K562 (cell line): Measurements from ENCODE around the gene TFF3. TPM values are rescaled to one million over a fixed set of nuclear protein-coding genes. Genes with fewer than 3 reads are reported as not detected.

Source experiments
- ATAC-seq: fragments of 200-7000 bp; cut with Tn5 transposase; 3 replicates; pipeline ENCODE4 v1.9.1; 2020; ENCODE audit warnings: moderate library complexity
- BruUV-seq: library from RNA; stranded (reverse); fragments of 400-500 nt; replicated peaks from 2 replicates; lab custom pipeline; 2021; lab: Mats Ljungman, UMichigan
- CTCF ChIA-PET: fragments of 300-600 bp; formaldehyde crosslinking; extraction: SDS; loops from one replicate; lab custom pipeline; 2021; ENCODE audit warnings: low intra/inter-chr PET ratio; lab: Yijun Ruan, JAX
- POLR2A ChIA-PET: fragments of 300-600, 350-650 bp; sonication (Branson Sonifier 250); formaldehyde crosslinking; extraction: SDS; loops from one replicate; lab custom pipeline; 2021; ENCODE audit warnings: antibody characterized with exemption, inconsistent platforms; lab: Yijun Ruan, JAX
- DNase-seq, 4 experiments: peaks; one replicate each; pipeline versions ENCODE4 v3.0.0 to v3.0.0-alpha.2; 2011 to 2018; ENCODE audit warnings: low spot score in 3 of 4, mixed read lengths in 3 of 4; ENCODE audit errors: extremely low read depth in 1 of 4
- FAIRE-seq: peaks from 2 replicates; lab custom pipeline; 2011; peaks lifted over from hg19 to GRCh38; lab: Jason Lieb, UNC
- H2AFZ ChIP-seq: 2 replicates; pipeline ENCODE4 v1.6.0; 2011; ENCODE audit warnings: low read depth, low read length, control low read depth, inconsistent platforms
- H3K27ac ChIP-seq: fragments of 200-600 bp; 3 replicates; pipeline ENCODE4 v1.8.0; 2011; ENCODE audit warnings: low read depth, mild to moderate bottlenecking, control low read depth, inconsistent platforms, low read length, moderate library complexity, mixed read lengths; ENCODE audit errors: extremely low read depth
- H3K27me3 ChIP-seq, 2 experiments: fragments of 300-600 bp in 1 of 2; 2 replicates in 1 of 2; 3 replicates in 1 of 2; pipeline versions ENCODE4 v1.6.0 to v1.8.0; 2011; ENCODE audit warnings: inconsistent platforms in 2 of 2, low read length in 2 of 2, mild to moderate bottlenecking in 1 of 2, mixed read lengths in 1 of 2, moderate library complexity in 1 of 2; ENCODE audit not compliant: control insufficient read depth in 2 of 2, insufficient read depth in 2 of 2
- H3K36me3 ChIP-seq: fragments of 300-600 bp; 3 replicates; pipeline ENCODE4 v1.8.0; 2011; ENCODE audit warnings: mild to moderate bottlenecking, low read length, inconsistent platforms; ENCODE audit not compliant: control insufficient read depth, insufficient read depth
- H3K4me1 ChIP-seq, 2 experiments: fragments of 200-600 bp in 1 of 2; replicated peaks in 1 of 2; 2 replicates in 1 of 2; 3 replicates in 1 of 2; pipeline versions ENCODE4 v1.5.1 to v1.8.0; 2011; ENCODE audit warnings: inconsistent platforms in 2 of 2, low read length in 2 of 2, mild to moderate bottlenecking in 1 of 2, mixed read lengths in 1 of 2, moderate library complexity in 1 of 2; ENCODE audit not compliant: control insufficient read depth in 2 of 2, insufficient read depth in 2 of 2
- H3K4me2 ChIP-seq: 2 replicates; pipeline ENCODE4 v1.6.1; 2011; ENCODE audit warnings: low read length, control low read depth, inconsistent platforms, mixed read lengths; ENCODE audit not compliant: insufficient read depth
- H3K4me3 ChIP-seq: fragments of 200-600 bp; sonication (generic), shearing (Covaris generic); 2 replicates; pipeline ENCODE4 v1.5.1; 2016; ENCODE audit warnings: control low read depth, inconsistent platforms
- H3K79me2 ChIP-seq: fragments of 200-600 bp; 3 replicates; pipeline ENCODE4 v1.8.0; 2011; ENCODE audit warnings: low read length, inconsistent platforms; ENCODE audit not compliant: control insufficient read depth, insufficient read depth
- H3K9ac ChIP-seq, 2 experiments: 2 replicates each; pipeline versions ENCODE4 v1.6.0 to v1.6.1; 2011; ENCODE audit warnings: low read depth in 2 of 2, low read length in 2 of 2, control low read depth in 1 of 2, inconsistent platforms in 1 of 2, mild to moderate bottlenecking in 1 of 2, mixed read lengths in 1 of 2; ENCODE audit not compliant: insufficient read depth in 1 of 2
- H3K9me1 ChIP-seq: one replicate; pipeline ENCODE4 v1.6.0; 2011; ENCODE audit warnings: inconsistent platforms, mild to moderate bottlenecking, low read length, moderate library complexity; ENCODE audit not compliant: control insufficient read depth, insufficient read depth
- H3K9me3 ChIP-seq: replicated peaks from 2 replicates; pipeline ENCODE4 v1.5.1; 2011; ENCODE audit warnings: low read depth, low read length, inconsistent platforms; ENCODE audit not compliant: control insufficient read depth, insufficient read depth
- H4K20me1 ChIP-seq: replicated peaks from 2 replicates; pipeline ENCODE4 v1.6.1; 2011; ENCODE audit warnings: low read length, inconsistent platforms, mixed read lengths; ENCODE audit not compliant: control insufficient read depth, insufficient read depth
- ARHGAP35 ChIP-seq: fragments of 450-650 bp; IDR thresholded peaks from 2 replicates; pipeline ENCODE4 v1.6.1; 2018; ENCODE audit not compliant: partially characterized antibody
- VEZF1 ChIP-seq: fragments of 200-800 bp; sonication (Bioruptor generic); IDR thresholded peaks from 2 replicates; pipeline ENCODE4 v1.6.1; 2017; ENCODE audit warnings: missing genetic modification characterization, missing compliant biosample characterization
- WGBS: fragments of 100-300 bp; shearing (Covaris generic); methylation state at CpG from one replicate; pipeline ENCODE4 v1.1.6; 2016; ENCODE audit warnings: low coverage, mixed read lengths; ENCODE audit not compliant: insufficient coverage; ENCODE audit errors: missing lambda C conversion rate; 5-methylcytosine and 5-hydroxymethylcytosine counted together
- in situ Hi-C: fragments of 300-500 bp; cut with MboI; formaldehyde crosslinking; loops from 4 replicates; pipeline ENCODE4 v1.15.0; 2018; ENCODE audit warnings: inconsistent platforms, mixed read lengths
- intact Hi-C: fragments of 100-400 bp; cut with micrococcal nuclease; formaldehyde crosslinking; loops from 2 replicates; pipeline ENCODE4 v1.14.2; 2022
- polyA plus RNA-seq, 8 experiments: library from polyadenylated mRNA; depleted of rRNA in 4 of 8; stranded (reverse) in 5 of 8; unstranded in 3 of 8; fragments of >200 nt; fragmentation: Nextera tagmentation in 2 of 8; fragmentation: Illumina TruSeq in 1 of 8; extraction: Ambion mirVana in 2 of 8; extraction: Trizol in 1 of 8; gene quantifications; 2 replicates each; pipeline versions ENCODE4 v1.2.1 to v1.2.3, GENCODE V29; 2011 to 2014; ENCODE audit warnings: inconsistent platforms in 1 of 8, missing spikeins in 1 of 8
- total RNA-seq, 7 experiments: library from RNA; depleted of rRNA in 6 of 7; stranded (reverse); fragments of >200 nt in 6 of 7; fragmentation: Illumina TruSeq in 2 of 7; extraction: Trizol in 2 of 7; gene quantifications; 2 replicates each; pipeline versions ENCODE4 v1.2.1 to v1.2.3, GENCODE V29; 2011 to 2021; ENCODE audit warnings: low replicate concordance in 1 of 7
- TF ChIP-seq, protein P1 (sequence below): fragments of 450-650 bp; IDR thresholded peaks from 2 replicates; pipeline ENCODE4 v1.6.1; 2014; ENCODE audit warnings: low read depth, mild to moderate bottlenecking, moderate library complexity, borderline replicate concordance
- TF ChIP-seq, protein P2 (sequence below): IDR thresholded peaks from 3 replicates; pipeline ENCODE4 v1.6.1; 2011; ENCODE audit warnings: borderline replicate concordance, mild to moderate bottlenecking; ENCODE audit not compliant: insufficient read length, insufficient read depth

TFF3 gene
- total and polyA plus RNA-seq, 9 of the 15 experiments (the other 6 are each of a cell fraction or from before 2014, with no cell fraction given) = 0.78 TPM; not detected in 8

GRCh38 chr21:42303443-42303842, 11.8 kb downstream of the TFF3 start:
- WGBS = 2% methylated on average over 3 of the region's 3 CpGs
- Histone ChIP-seq H4K20me1 (peaks cover 17% of the 10 kb centered on the region; the same call in 1 of the 2 replicates), H3K9me3 (no peaks in the 10 kb centered on the region), H2AFZ (no peak overlapping the region), H3K79me2 (no peaks in the 10 kb centered on the region), H3K4me2 (no peak overlapping the region), H3K4me3 (no peak overlapping the region), H3K9ac (no peak overlapping the region), H3K4me1 (peaks cover 0 to 7% of the 10 kb centered on the region in 2 experiments; a peak in 1 of 5 replicates), H3K27me3 (peaks cover 43 to 80% of the 10 kb centered on the region in 2 experiments), H3K9me1 (peaks cover 3% of the 10 kb centered on the region), H3K27ac (no peak overlapping the region), H3K36me3 (no peaks in the 10 kb centered on the region)
- no peak for DNase-seq
- no peak for FAIRE-seq
- ChIA-PET CTCF (no interaction called here), POLR2A (no interaction called here)
- BruUV-seq = no TSS peak
- TF ChIP-seq, protein P1, sequence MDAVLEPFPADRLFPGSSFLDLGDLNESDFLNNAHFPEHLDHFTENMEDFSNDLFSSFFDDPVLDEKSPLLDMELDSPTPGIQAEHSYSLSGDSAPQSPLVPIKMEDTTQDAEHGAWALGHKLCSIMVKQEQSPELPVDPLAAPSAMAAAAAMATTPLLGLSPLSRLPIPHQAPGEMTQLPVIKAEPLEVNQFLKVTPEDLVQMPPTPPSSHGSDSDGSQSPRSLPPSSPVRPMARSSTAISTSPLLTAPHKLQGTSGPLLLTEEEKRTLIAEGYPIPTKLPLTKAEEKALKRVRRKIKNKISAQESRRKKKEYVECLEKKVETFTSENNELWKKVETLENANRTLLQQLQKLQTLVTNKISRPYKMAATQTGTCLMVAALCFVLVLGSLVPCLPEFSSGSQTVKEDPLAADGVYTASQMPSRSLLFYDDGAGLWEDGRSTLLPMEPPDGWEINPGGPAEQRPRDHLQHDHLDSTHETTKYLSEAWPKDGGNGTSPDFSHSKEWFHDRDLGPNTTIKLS = no peak
- TF ChIP-seq, protein P2, sequence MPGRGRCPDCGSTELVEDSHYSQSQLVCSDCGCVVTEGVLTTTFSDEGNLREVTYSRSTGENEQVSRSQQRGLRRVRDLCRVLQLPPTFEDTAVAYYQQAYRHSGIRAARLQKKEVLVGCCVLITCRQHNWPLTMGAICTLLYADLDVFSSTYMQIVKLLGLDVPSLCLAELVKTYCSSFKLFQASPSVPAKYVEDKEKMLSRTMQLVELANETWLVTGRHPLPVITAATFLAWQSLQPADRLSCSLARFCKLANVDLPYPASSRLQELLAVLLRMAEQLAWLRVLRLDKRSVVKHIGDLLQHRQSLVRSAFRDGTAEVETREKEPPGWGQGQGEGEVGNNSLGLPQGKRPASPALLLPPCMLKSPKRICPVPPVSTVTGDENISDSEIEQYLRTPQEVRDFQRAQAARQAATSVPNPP = no peak
- TF ChIP-seq ARHGAP35 = no peak
- TF ChIP-seq VEZF1 (CRISPR knock-in tag) = no peak
- intact Hi-C loops (no loop called here), in situ Hi-C loops (no loop called here)
- no peak for ATAC-seq
